GM19463 (cell line): Measurements from ENCODE around the gene COL15A1.
"Not testable (repeated sequence)": the region's sequence is repeated elsewhere in the genome, so short reads cannot be mapped to it uniquely, and the experiment has no call there.

Source experiments
- ATAC-seq: cut with Tn5 transposase; IDR thresholded peaks from one replicate; pipeline ENCODE4 v1.9.1; 2021; ENCODE audit warnings: mild to moderate bottlenecking, moderate library complexity; ENCODE audit not compliant: unreplicated experiment

The COL15A1 gene

DNA sequence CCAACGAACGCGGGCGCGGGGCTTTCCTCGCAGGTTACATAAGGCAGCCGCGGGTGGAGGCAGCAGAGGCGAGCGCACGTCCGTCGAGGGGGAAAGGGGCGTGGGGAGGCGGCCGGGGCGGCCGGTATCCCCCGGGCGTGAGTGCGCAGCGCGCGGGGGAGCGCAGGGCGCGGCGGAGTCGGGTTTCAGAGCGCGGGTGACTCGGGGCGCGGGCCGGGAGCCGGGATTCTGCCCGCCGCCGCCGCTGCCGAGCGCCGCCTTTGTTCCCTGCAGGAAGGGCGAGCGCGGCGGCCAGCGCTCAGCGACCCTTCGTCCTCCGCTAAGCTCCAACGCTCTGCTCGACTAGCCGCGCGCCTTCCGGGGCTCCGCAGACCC, at the start of gene COL15A1:
Gene COL15A1 (plus strand): TSS at position 226 of the 375 bp plus-strand sequence. CDS start 155 bp downstream, outside the sequence.
- no peak for ATAC-seq

- no peak for ATAC-seq
Observed at GRCh38 chr9:98894171-98894570, 49.5 kb upstream of the COL15A1 start.

DNA sequence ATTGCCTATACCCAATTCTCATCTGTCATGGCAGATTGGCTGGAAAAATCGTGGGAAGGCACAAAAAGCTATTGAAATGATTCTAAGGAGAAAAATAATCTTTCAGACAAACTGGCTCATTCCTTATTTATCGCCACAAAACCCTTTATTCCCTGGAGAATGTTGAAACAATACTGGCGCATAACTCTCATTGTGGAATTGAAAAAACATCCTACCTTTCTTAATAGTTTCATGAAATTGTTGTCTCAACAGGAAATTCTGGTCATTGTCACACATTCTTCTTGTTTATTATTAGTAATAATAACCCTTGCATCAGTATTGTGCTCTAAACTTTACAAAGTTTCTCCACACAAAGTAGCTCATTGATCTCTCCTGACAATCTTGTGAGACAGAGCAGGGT, 48.9 kb upstream of the COL15A1 start:
- ATAC-seq = no peak

- ATAC-seq = no peak
Observed at GRCh38 chr9:98896632-98897031, 47.1 kb upstream of the COL15A1 start.

- no peak for ATAC-seq
Observed at GRCh38 chr9:98897745-98898144, 46.0 kb upstream of the COL15A1 start.

- no peak for ATAC-seq
Observed at GRCh38 chr9:98899408-98900056, 44.2 kb upstream of the COL15A1 start.

GRCh38 chr9:98900244-98900643, 43.5 kb upstream of the COL15A1 start:
- ATAC-seq = no peak

DNA sequence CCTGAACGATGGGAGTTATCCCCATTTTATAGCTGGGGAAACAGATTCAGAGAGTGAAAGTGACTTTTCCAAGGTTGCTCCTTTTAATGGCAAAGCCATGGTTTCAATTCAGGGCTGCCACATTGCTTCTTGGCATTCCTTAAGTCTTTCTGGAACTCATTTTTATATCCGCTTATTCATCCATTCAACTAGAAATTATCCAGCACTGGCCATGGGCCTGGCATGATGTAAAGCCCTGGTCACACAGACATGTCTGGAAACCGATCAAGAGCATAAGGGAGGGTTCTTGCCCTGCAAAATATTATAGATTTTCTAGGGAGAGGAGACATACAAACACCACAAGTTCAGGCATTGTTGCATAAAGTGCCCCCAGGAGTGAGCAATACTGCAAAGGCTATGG, 43.0 kb upstream of the COL15A1 start:
- ATAC-seq = no peak

DNA sequence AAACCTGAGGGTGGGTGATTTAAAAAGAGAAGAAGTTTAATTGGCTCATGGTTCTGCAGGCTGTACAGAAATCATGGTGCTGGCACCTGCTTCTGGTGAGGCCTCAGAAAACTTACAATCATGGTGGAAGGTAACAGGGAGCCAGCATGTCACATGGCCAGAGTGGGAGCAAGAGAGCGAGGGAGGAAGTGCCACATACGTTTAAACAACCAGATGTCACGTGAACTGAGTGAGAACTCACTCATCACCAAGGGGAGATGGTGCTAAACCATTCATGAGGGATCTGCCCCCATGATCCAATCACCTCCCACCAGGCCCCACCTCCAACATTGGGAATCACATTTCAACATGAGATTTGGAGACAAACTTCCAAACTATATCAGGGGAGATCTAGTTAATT, 41.9 kb upstream of the COL15A1 start:
- not testable (repeated sequence) for ATAC-seq

DNA sequence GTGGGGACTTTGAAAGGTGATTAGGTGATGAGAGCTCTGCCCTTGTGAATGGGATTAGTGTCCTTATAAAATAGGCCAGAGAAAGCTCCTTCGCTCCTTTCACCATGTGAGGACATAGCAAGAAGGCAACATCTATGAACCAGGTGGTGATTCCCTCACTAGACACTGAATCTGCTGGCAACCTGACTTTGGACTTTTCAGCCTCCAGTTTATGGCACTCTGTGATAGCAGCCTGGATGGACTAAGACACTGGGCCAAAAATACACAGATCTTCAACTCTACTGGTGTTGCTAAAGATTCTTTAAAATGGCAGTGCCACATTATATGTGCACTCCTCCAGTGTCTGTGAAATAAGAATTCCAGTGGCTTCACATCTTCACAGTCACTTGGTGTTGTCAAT, 41.2 kb upstream of the COL15A1 start:
- ATAC-seq = no peak

DNA sequence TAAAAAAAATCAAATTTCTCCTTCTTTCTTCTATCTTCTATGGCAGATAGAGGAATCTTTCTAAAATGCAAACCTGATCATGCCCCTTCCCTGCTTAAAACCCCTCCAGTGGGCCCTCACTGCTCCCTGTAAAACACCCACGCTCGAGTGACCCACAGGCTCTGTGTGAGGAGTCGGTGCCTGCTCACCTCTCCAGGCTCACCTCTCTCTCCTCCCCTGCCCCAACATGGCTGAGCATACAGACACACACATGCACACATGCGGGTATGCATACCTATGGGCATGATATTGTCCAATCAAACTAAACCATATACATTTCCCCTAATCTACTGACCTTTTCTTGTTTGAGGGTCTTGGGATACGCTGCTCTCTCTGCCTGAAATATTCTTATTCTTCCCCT, 40.8 kb upstream of the COL15A1 start:
- no peak for ATAC-seq

GRCh38 chr9:98903961-98904411, 39.7 kb upstream of the COL15A1 start:
- no peak for ATAC-seq

DNA sequence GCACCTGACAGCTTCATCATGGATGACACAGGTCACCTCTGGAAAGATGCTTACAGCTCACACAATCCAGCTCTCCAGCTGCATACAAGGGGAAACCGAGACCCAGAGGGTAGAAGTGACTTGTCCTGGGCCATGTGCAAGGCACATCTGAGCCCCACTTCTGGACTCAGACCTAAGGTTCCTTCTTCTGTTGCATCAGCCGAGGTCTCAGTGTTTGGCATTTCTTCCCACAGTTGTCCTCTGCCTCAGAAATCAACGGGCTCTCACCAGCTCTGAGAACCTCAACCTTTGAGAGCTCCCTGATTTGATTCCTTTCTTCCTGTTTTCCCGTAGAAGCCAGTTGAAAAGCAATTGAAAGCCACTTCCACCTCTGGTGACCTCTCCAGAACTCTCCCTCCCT, 38.7 kb upstream of the COL15A1 start:
- ATAC-seq = no peak

DNA sequence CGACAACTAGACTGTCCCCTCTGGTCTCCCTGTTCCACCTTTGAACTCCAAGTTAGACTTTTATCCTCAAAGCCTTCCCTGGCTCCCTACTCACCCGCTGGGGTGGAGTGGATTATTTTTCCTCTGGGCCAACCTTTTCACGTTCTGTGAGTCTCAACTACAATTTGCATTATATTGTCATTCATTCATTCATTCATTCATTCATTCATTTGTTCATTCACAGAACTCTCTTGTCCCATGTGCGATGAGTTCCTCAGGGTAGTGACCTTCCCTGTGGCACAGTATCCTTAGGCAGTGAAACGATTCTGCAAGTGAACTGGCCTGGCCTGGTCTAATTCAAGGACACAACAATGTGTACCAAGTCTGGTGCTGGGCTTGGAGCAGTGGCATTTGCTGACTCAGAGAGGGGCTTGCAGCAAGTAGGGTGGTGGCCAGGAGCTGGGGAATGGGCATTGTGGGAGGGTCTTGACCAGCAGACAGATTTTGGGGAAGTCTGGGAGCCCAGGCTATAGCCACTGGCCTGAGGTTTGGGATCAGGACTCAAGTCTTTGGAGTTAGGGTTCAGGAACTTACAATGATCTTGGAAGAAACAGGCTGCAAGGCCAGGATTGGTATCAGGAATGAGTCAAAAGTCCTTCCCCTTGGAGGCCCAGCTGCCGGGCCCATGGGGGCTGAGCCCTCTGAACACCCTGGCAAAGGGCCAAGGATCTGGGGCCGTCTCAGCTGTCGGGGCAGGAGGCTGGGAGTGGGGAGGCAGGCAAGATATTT, 37.2 kb upstream of the COL15A1 start:
- no peak for ATAC-seq

DNA sequence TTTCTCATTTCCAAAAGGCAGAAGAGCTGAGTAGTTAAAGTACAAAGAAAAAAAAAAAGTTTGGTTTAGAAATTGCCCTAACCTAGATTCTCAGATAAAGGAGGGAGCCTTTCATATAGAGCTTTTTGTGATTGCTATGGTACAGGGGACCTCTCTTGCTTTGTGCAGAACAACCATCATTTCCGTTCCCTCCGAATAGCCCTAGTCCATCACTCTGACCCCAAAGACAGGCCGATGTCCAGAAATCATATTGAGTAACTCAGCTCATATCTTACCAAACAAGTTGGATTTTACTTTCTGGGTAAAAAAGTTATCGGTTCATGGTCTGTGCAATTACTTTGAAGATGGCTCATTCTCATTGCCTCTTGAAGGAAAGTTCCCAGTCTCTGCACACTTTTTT, 36.7 kb upstream of the COL15A1 start:
- no peak for ATAC-seq

DNA sequence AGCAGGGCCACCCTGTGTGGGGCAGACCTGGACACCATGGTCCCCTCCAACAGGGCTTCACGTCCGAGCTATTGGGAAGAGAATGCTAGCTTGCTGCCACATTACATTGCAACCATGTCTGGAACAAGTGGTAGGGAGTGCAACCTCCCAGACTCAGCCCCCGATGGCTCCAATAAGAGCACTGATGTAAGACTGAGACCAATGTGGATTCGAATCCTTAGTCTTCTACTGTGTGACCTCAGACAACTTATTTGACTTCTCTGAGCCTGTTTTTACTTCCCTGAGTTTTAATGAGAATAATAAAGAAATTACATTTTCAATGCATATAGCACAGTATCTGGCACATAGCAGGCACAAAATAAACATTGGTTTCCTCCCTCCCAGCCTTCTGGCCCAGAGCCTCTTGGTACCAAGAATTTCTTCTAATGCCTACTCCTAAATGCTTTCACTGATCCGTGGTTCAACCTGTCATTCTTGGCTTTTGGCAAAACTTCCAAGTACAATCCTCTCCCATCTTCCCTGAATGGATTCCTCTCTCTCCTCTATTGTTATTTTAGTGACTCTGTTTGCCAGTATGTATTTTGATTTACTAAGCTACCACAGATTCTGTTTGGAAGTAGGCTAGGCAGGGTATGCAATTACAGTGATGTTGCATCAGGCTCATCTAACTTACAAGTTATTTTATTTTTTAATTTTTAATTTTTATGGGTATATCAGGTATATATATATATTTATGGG, 34.6 kb upstream of the COL15A1 start:
- ATAC-seq = no peak

DNA sequence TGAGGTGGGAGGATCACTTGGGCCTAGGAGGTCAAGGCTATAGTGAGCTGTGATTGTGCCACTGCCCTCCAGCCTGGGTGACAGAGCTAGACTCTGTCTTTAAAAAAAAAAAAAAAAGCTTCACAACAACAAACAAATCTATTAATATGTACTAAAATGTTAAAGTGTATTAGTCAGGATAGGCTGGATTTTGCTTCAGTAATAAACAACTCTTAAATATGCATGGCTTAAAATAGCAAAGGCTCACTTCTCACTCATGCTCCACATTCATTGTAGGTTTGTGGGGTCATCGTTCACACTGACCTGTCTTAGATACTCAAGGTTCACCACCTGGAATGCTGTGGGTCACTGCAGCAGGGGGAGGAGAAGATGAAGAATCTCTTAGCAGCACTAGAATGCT, 33.8 kb upstream of the COL15A1 start:
- no peak for ATAC-seq

DNA sequence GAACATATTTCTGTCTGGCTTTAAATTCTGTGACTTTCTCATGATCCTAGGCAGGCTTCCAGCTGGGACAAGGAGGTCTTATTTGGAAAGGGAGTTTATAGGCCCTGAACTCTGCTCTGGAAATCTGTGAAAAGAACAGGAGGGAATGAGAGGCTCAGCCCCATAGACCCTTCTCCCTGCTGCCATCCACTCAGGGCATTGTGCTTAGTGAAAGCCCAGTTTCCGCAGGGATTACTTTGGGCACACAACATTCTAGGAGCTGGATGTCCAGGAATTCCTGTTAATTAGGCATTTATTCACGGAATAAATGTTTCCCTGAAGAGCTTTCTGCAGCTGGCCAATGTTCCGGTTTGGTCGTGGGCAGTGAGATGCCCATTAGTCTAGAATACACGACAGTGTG, 32.7 kb upstream of the COL15A1 start:
- no peak for ATAC-seq

- ATAC-seq = not testable (repeated sequence)
Observed at GRCh38 chr9:98911738-98912137, 32.0 kb upstream of the COL15A1 start.

DNA sequence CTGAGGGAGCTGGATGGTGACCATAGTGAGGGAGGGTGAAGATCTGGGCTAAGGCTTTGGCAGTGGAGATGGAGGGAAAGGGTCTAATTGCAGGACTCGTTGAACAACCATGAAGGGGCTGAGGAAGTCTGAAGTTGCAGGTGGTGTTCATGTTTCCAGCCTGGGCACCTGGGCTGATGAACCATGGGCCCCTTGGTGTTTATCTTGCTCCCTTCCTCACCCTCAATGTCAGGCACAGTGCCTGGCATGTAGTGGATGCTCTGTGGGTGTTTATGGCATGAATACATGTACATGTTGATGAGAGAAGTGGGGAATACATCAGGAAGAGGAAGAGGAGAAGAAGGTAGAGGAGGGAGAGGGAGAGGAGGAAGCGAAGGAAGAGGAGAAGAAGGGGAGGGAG, 31.3 kb upstream of the COL15A1 start:
- no peak for ATAC-seq

DNA sequence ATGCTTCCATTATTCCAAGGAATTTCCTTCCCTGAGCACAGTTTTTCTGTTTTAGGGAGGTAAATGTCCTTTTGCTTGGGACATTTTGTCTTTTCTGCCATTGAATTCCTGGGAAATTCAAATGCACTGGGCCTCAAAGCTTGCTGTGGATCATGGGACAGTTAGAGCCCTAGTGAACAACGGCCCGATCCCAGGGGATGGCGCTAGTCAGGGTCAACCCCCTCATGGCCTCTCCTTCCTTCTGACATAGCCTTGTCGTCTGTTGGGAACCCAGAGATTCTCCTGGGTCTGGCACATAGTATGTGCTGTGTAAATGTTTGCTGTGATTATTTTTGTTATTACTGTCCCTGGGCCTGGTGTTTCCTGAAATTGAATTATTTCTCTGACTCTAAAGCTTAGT, 30.7 kb upstream of the COL15A1 start:
- no peak for ATAC-seq

DNA sequence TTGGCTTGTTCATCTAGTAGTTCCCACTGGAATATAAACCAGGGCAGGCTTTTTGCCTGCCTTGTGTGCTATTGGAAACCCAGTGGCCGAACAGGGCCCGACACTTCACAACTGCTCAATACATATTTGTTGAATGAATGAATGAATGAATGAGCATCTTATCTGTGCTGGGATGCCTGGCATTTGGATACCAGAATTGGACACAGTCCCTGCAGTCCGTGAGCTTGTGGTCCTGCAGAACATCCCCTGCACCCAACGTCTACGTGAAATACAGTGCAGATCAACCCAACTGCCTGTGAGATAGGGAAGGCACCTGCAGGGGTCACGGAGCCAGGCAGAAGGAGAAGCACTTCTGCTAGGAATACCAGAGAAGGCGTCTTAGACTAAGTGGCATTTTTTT, 30.0 kb upstream of the COL15A1 start:
- ATAC-seq = no peak
